A549 (cell line): ENCODE data around the gene ZNF816. TPM values are rescaled to one million over a fixed set of nuclear protein-coding genes. Genes with fewer than 3 reads are reported as not detected.

Experiments
- ATAC-seq, 2 experiments: fragments of 200-7000 bp in 1 of 2; fragments of >200 bp in 1 of 2; cut with Nextera tagmentation in 1 of 2; cut with Tn5 transposase in 1 of 2; 3 replicates each; pipeline versions ENCODE4 v1.8.0 to v1.9.1; 2018 to 2020; ENCODE audit warnings: mild to moderate bottlenecking in 1 of 2, moderate library complexity in 1 of 2
- CTCF ChIA-PET: fragments of 300-600 bp; sonication (Branson Sonifier 250); formaldehyde crosslinking; extraction: SDS; loops from one replicate; lab custom pipeline; 2021; ENCODE audit warnings: antibody characterized with exemption, inconsistent platforms; lab: Yijun Ruan, JAX
- POLR2A ChIA-PET: fragments of 350-600 bp; formaldehyde crosslinking; extraction: SDS; loops from one replicate; lab custom pipeline; 2021; ENCODE audit warnings: antibody characterized with exemption, inconsistent platforms; lab: Yijun Ruan, JAX
- DNase-seq, 2 experiments: peaks; one replicate each; pipeline versions ENCODE4 v3.0.0 to v3.0.0-alpha.2; 2011 to 2016; ENCODE audit warnings: low read depth in 1 of 2, low spot score in 1 of 2
- FAIRE-seq: peaks from 2 replicates; lab custom pipeline; 2011; peaks lifted over from hg19 to GRCh38; lab: Jason Lieb, UNC
- H3K27ac ChIP-seq, 2 experiments: fragments of >200 bp; sonication (Bioruptor Twin); formaldehyde crosslinking; 3 replicates each; pipeline ENCODE4 v1.5.1; 2016 to 2017
- H3K4me1 ChIP-seq: fragments of >200 bp; sonication (Bioruptor Twin); formaldehyde crosslinking; 3 replicates; pipeline ENCODE4 v1.6.1; 2016
- H3K4me2 ChIP-seq: fragments of >200 bp; sonication (Bioruptor Twin); formaldehyde crosslinking; 3 replicates; pipeline ENCODE4 v1.6.1; 2016
- H3K4me3 ChIP-seq: fragments of >200 bp; sonication (Bioruptor Twin); formaldehyde crosslinking; 3 replicates; pipeline ENCODE4 v1.5.1; 2016
- H3K9me3 ChIP-seq: fragments of >200 bp; sonication (Bioruptor Twin); formaldehyde crosslinking; 3 replicates; pipeline ENCODE4 v1.6.1; 2016
- CBX8 ChIP-seq: fragments of 200-600 bp; sonication (generic); IDR thresholded peaks from 2 replicates; pipeline ENCODE4 v1.6.1; 2016
- CEBPB ChIP-seq, 2 experiments: fragments of >200 bp in 1 of 2; sonication (Bioruptor Twin) in 1 of 2; formaldehyde crosslinking in 1 of 2; IDR thresholded peaks; 2 replicates each; pipeline ENCODE4 v1.6.1; 2012 to 2016
- CHD4 ChIP-seq: fragments of 200-600 bp; sonication (generic); IDR thresholded peaks from 2 replicates; pipeline ENCODE4 v1.6.1; 2016; ENCODE audit warnings: antibody characterized with exemption, mild to moderate bottlenecking, borderline replicate concordance
- HDAC2 ChIP-seq: fragments of 200-600 bp; sonication (generic); IDR thresholded peaks from 2 replicates; pipeline ENCODE4 v1.6.1; 2016
- HES2 ChIP-seq: fragments of >200 bp; sonication (Bioruptor Twin); formaldehyde crosslinking; IDR thresholded peaks from 2 replicates; pipeline ENCODE4 v1.6.1; 2016
- HMGXB4 ChIP-seq: fragments of 250-450 bp; sonication (Bioruptor Pico); IDR thresholded peaks from 2 replicates; pipeline ENCODE4 v1.5.0; 2021; ENCODE audit warnings: mild to moderate bottlenecking, moderate library complexity, borderline replicate concordance
- HOXA7 ChIP-seq: fragments of 250-450 bp; sonication (Bioruptor Pico); IDR thresholded peaks from 2 replicates; pipeline ENCODE4 v1.5.0; 2020; ENCODE audit warnings: mild to moderate bottlenecking, moderate library complexity
- KDM1A ChIP-seq: fragments of 200-600 bp; sonication (generic); IDR thresholded peaks from 2 replicates; pipeline ENCODE4 v1.6.1; 2016; ENCODE audit warnings: low read depth, mild to moderate bottlenecking
- MYC ChIP-seq: IDR thresholded peaks from 2 replicates; pipeline ENCODE4 v1.6.1; 2012; ENCODE audit warnings: mild to moderate bottlenecking, inconsistent platforms, low read length, improper control_type of control experiment, borderline replicate concordance
- NFE2L2 ChIP-seq: fragments of 150-350 bp; conservative IDR thresholded peaks from 2 replicates; pipeline ENCODE4 v1.6.1; 2014; ENCODE audit warnings: low read length
- NR3C1 ChIP-seq: fragments of >200 bp; sonication (Bioruptor Twin); formaldehyde crosslinking; IDR thresholded peaks from 3 replicates; pipeline ENCODE4 v1.6.1; 2017
- RARB ChIP-seq: fragments of 250-450 bp; sonication (Bioruptor Pico); IDR thresholded peaks from 2 replicates; pipeline ENCODE4 v1.8.0; 2021; ENCODE audit warnings: mild to moderate bottlenecking, moderate library complexity
- REST ChIP-seq: fragments of 200-600 bp; sonication (generic); IDR thresholded peaks from 2 replicates; pipeline ENCODE4 v1.6.1; 2016; ENCODE audit warnings: antibody characterized with exemption, mild to moderate bottlenecking, moderate library complexity
- USF2 ChIP-seq: fragments of 450-650 bp; IDR thresholded peaks from 2 replicates; pipeline ENCODE4 v1.6.1; 2014; ENCODE audit warnings: antibody characterized with exemption
- WGBS: methylation state at CpG from one replicate; pipeline ENCODE4 v1.1.6; 2017; ENCODE audit errors: missing lambda C conversion rate; 5-methylcytosine and 5-hydroxymethylcytosine counted together
- polyA plus RNA-seq, 4 experiments: library from polyadenylated mRNA; depleted of rRNA in 3 of 4; stranded (reverse); fragments of >200 nt; fragmentation: RNase III in 1 of 4; extraction: RNeasy Plus Mini Kit Qiagen cat#74134 plus additional on column Dnase treatment in 1 of 4; gene quantifications; 2 replicates in 3 of 4; 3 replicates in 1 of 4; pipeline ENCODE4 v1.2.3, GENCODE V29; 2011 to 2017

Gene ZNF816
- polyA plus RNA-seq, 2 of the 4 experiments (the other 2 are of a cell fraction), result 0.05 to 0.09 TPM

DNA sequence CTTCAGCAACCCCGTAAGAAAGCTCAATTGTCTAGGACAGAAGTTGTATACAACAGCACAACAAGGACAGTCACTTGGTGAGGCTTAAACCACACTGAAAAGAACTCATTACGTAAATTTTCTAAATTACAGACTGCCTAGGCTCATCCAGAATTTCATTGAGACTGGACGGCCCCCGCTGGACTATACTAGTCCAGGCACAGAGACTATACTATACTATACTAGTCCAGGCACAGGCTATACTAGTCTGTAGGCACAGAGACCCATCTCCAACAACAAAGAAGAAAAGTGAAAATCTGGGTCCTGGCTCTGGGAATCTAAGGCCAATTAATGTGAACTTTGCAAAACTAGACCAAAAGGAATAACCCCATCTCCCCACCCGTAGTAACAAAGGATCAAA is 700 bp downstream of the ZNF816 start:
- POLR2A ChIA-PET, result no interaction called here
- TF ChIP-seq NFE2L2, result no peak
- TF ChIP-seq USF2, result no peak
- Histone ChIP-seq H3K4me2 (no peak overlapping the region), H3K27ac (no peak overlapping the region), H3K9me3 (peaks cover 76% of the 10 kb centered on the region), H3K4me1 (no peaks in the 10 kb centered on the region), H3K4me3 (no peak overlapping the region)
- no peak for ATAC-seq
- WGBS, result 29% methylated on average over 5 of the region's 5 CpGs
- no peak for DNase-seq
- FAIRE-seq, result no peak
- CTCF ChIA-PET, result no interaction called here

DNA sequence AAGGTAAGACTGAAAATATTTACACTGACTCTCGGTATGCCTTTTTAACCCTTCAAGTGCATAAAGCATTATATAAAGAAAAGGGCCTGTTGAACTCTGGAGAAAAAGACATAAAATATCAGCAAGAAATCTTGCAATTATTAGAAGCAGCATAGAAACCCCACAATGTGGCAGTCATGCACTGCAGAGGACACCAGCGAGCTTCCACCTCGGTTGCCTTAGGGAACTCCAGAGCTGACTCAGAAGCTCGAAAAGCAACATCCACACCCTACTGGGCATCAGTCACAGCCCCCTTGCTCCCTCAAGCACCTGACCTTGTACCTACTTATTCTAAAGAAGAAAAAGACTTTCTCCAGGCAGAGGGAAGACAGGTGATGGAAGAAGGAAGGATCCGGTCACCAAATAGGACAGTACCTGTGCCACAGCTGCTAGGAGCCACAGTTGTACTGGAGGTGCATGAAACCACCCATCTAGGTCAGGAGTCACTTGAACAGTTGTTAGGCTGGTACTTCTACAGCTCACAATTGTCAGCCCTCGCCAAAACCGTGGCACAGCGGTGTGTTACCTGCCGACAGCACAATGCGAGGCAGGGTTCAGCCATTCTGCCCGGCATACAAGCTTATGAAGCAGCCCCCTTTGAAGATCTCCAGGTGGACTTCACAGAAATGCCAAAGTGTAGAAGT is 2.9 kb downstream of the ZNF816 start:
- TF ChIP-seq HMGXB4, result no peak
- TF ChIP-seq KDM1A, result no peak
- no peak for TF ChIP-seq NR3C1
- TF ChIP-seq HDAC2, result no peak
- FAIRE-seq (no peak), ATAC-seq (no peak), DNase-seq (no peak)
- no peak overlapping the region for H3K4me2 ChIP-seq
- H3K4me3 ChIP-seq, result no peak overlapping the region
- CTCF ChIA-PET, result no interaction called here
- WGBS, result 38% methylated on average over 11 of the region's 11 CpGs
- POLR2A ChIA-PET, result no interaction called here
- H3K4me1 ChIP-seq, result no peaks in the 10 kb centered on the region
- no peak overlapping the region for H3K27ac ChIP-seq
- H3K9me3 ChIP-seq, result peaks cover 85% of the 10 kb centered on the region

GRCh38 chr19:52957591-52957990 is 5.1 kb downstream of the ZNF816 start:
- POLR2A ChIA-PET, result no interaction called here
- no peak for TF ChIP-seq RARB (CRISPR knock-in tag)
- no peak for TF ChIP-seq CBX8
- no peak for TF ChIP-seq HDAC2
- TF ChIP-seq CEBPB (IDR thresholded peaks at IDR 0.05), result no peak
- no peak for TF ChIP-seq REST
- no peak for TF ChIP-seq HES2
- no peak for TF ChIP-seq MYC
- no peak for TF ChIP-seq CHD4
- no peak for TF ChIP-seq NR3C1
- no peak for TF ChIP-seq HOXA7 (CRISPR knock-in tag)
- ATAC-seq (no peak), DNase-seq (no peak), FAIRE-seq (no peak)
- no peaks in the 10 kb centered on the region for H3K4me1 ChIP-seq
- no peak overlapping the region for H3K27ac ChIP-seq
- CTCF ChIA-PET, result interaction anchor here (0.6 kb wide), 1 partner anchor 187 kb away, joined by 4 read pairs; no protein-coding TSS in a partner anchor
- no peak overlapping the region for H3K4me3 ChIP-seq
- peaks cover 81% of the 10 kb centered on the region for H3K9me3 ChIP-seq
- no peak overlapping the region for H3K4me2 ChIP-seq
- WGBS, result 19% methylated on average over 8 of the region's 8 CpGs
